HG03565 (cell line): ENCODE data around the gene CRYM.
"Not testable (repeated sequence)": the region's sequence is repeated elsewhere in the genome, so short reads cannot be mapped to it uniquely, and the experiment has no call there.

Source experiments
- ATAC-seq: cut with Tn5 transposase; IDR thresholded peaks from one replicate; pipeline ENCODE4 v1.9.1; 2021; ENCODE audit warnings: mild to moderate bottlenecking, moderate library complexity; ENCODE audit not compliant: unreplicated experiment

CRYM gene

DNA sequence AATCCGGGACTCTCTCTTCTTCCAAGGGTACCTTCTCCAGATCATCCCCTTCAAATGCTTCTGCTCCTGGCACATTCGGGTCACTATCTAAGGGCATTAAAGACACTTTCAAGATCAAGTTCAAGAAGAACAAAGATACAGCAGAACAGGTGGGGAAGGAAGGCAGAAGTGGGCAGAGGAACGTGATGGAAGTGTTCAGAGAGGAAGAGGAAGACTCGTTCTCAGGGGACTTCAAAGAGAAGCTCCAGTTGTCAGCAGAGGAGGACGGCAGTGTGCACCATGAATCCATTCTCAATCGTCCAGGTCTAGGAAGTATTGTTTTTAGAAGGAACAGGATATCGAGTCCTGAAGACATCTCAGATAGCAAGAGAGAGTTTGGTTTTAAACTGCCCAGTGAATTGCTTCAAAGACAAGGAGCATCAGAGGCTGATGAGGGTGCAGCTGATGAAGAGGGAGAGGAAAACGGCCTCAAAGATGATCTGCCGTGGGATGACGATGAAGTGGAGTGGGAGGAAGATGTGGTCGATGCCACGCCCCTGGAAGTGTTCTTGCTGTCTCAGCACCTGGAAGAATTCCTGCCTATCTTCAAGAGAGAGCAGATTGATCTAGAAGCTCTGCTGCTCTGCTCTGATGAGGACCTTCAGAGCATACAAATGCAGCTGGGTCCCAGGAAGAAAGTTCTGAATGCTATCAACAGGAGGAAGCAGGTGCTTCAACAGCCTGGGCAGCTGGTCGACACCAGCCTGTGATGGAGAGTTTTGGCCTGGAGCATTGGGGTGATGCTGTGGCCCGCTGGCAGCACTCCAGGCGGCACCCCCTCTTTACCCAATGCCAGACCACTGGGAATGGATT, 27.8 kb downstream of the CRYM start:
- no peak for ATAC-seq

GRCh38 chr16:21248179-21248578, 29.9 kb downstream of the CRYM start:
- not testable (repeated sequence) for ATAC-seq

- ATAC-seq = no peak
These were observed 33.4 kb downstream of the CRYM start for GRCh38 chr16:21244518-21245215.

DNA sequence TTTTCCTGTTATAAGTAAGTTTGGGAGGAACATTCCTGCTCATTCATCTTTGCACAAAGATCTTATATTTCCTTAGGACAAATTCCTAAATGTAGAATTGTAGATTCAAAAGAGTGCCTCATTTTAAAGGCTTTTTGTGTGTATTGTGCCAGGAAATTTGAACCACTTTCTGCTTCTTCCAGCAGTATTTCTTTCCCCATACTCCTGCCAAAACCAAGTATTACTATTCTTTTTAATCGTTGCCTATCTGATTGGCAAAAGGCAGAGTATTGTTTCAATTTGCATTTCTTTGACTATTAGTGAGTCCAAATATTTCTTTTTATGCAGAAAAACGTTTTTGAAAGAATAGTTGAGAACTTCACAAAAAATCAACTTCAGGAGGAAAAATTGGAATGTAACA, 35.3 kb downstream of the CRYM start:
- no peak for ATAC-seq

- ATAC-seq = no peak
These were observed 38.4 kb downstream of the CRYM start for GRCh38 chr16:21239646-21240045.

GRCh38 chr16:21236831-21237230, 41.3 kb downstream of the CRYM start:
- ATAC-seq = no peak

DNA sequence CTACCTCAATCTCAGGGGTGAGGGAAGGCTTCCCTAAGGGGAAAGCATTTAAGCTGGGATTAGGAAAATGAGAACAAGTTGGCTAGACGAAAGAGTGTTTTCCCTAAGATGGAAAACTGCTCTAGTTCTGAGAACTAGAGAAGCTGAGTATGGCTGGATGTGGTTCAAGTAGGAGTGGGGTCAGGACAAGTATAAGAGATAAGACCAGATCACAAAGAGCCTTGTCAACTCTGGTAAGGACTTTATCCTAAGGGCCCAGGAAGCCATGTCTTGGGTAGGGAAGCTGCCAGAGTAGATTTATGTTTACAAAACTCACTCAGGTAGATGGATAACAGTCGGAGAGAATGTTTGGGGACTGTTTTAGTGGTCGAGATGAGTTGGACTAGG, 42.9 kb downstream of the CRYM start:
- ATAC-seq = no peak

DNA sequence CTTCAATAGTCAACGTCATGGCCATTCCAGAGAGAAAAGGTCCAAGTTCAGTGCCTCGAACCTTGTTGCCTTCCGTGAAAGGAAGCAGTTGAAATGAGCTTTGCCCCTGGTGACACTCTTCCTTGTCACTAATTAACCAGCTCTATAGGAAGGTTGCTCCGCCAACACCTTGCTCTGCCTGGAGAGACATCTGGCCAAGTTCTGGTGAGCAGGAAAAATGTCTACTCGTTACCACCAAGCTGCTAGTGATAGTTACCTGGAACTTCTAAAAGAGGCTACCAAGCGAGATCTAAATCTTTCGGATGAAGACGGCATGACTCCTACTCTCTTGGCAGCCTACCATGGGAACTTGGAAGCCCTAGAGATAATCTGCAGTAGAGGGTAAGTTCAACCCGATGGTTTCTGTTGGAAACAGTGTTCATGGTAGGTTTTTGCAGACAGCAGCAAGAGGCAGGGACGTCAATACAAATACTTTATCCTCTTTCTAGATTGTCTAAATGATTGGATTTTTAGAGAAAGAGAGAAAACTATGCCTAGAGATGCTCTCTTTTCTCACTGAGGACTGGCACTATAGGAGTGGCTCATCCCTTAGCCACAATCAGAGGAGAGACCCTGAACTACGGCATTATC, 44.5 kb downstream of the CRYM start, which contains the start of gene ANKS4B:
TSS of gene ANKS4B (plus strand) at position 179 of the 630 bp plus-strand sequence. CDS start at position 218, 39 bp downstream.
- ATAC-seq = no peak

DNA sequence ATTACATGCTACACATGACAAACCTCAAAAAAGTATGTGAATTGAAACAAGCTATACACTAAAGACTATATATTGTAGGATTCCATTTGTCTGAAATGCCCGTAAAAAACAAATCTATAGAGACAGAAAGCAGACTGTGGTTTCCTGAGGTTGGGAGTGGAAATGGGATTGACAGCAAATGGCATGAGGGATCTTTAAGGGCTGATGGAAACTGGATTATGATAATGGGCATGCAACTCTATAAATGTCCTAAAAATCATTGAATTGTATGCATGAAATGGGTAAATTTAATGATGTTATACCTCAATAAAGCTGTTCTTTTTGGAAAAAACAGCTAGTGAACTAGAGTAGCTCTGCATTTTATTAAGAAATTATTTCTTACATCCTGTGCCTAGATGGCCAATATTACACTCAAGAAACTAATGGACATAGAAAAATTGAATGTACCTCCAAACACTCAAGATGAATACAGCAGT, 45.0 kb downstream of the CRYM start:
- no peak for ATAC-seq

DNA sequence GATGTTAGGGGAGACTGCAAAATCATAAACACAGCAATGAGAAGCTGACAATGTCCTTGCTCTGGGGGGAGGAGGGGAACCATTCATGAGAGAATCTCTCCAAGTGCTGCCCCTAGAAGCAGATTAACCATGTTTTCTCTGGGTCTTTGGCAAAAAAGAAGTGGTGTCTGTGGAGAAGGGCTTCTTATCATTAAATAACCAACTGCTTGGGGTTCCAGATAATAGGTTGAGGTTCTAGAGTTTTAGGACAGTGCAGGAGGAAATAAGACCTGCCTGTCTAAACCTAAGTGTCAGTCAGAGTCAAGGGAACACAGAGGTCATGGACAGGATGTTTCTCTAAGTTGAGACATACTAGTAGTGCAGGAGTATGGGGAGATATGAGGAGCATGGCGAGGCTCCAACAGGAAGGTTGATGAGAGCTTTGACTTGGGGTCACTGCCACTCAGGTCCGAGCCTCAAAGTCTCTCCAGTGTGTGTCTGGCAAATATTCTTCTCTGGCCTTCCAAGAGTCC, 49.7 kb downstream of the CRYM start:
- ATAC-seq = no peak

GRCh38 chr16:21227866-21228265, 50.2 kb downstream of the CRYM start:
- ATAC-seq = no peak

DNA sequence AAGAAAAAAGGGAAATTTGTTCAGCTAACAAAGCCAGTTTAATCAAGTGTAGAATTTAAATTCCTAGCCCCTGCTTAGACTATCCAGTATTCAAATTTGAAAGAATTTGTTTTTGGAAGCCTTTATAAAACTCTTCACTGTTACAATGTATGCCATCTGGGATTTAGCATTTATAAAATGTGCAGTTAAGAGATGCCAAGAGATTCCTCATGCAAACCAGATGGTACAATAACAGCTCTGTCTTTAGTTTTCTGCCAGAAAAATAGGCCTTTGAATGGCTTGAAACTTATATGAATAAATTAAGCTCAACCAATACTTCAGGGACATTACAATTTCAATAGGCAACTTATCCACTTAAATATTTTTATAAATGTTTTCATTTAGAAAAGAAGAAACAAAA, 51.3 kb downstream of the CRYM start:
- no peak for ATAC-seq

GRCh38 chr16:21224800-21225199, 53.3 kb downstream of the CRYM start:
- no peak for ATAC-seq

DNA sequence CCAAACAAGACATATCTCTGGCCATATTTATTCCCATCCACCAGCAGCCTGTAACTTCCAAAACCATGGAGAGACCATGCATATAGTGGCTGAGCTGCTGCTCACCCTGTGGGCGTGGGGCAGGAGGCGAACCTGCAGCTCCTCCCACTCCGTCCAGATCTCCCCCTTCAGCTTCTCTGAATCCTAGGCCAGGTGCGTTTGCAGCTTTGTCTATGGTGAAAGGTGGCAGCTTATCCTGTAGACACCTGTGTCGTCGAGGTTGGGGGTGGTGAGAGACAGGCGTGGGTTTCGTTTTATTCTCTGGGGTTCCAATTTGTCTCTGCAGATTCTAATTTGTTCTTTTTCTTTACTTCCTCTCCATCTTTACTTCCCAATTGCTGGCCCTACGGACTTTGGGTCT, 54.3 kb downstream of the CRYM start:
- ATAC-seq = no peak

GRCh38 chr16:21222495-21223337, 55.4 kb downstream of the CRYM start:
- no peak for ATAC-seq

- no peak for ATAC-seq
These were observed 58.5 kb downstream of the CRYM start for GRCh38 chr16:21219551-21219950.

- no peak for ATAC-seq
These were observed 59.9 kb downstream of the CRYM start for GRCh38 chr16:21218153-21218552.

DNA sequence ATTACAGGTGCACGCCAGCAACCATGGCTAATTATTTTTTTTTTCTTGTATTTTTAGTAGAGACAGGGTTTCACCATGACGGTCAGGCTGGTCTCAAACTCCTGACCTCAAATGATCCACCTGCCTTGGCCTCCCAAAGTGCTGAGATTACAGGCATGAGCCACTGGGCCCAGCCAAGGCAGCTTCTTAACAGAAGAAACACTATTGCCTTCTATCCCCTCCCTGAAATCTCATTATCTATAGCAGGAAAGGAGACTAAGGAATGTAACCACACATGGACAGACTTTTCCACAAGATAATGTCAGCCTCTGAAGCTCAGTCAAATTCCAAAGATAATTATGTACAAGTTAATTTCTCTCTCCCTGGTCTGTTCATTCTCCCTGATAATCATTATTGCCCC, 61.0 kb downstream of the CRYM start:
- no peak for ATAC-seq

DNA sequence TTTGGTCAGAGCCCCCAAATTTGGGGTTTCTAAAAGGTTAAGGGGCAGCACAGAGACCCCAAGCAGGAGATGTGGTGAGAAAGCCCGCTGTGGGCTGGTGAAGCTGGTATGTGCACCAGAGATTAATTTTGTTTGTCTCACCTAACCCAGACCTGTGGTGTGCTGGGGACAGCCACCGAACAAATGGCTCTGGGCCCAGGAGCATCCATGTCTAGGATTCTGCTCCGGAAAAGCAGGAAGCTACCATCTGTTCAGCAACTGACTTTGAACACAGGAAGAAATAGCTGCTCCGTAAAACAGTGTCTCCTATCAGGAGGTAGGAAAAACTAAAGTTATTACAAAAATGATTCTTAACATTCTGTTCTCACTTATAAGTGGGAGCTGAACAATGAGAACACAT, 64.0 kb downstream of the CRYM start:
- no peak for ATAC-seq

- ATAC-seq = no peak
These were observed 66.6 kb downstream of the CRYM start, which contains the start of gene ZP2 for GRCh38 chr16:21211486-21211885. Gene ZP2, minus strand, starts transcription at chr16:21211574. Its CDS starts 27 bp downstream, at chr16:21211547.
